Right lobe of liver (tissue), 4 donors: ENCODE data around the gene TIMM23B.
"Not testable (repeated sequence)": the region's sequence is repeated elsewhere in the genome, so short reads cannot be mapped to it uniquely, and the experiment has no call there.

Experiments
- POLR2A ChIP-seq: fragments of 450-650 bp; IDR thresholded peaks from one replicate; pipeline ENCODE4 v1.6.1; 2017; ENCODE audit warnings: antibody characterized with exemption, mild to moderate bottlenecking
- TF ChIP-seq, protein P1 (sequence below), 4 donors: fragments of 200-600 bp in 3 of 4; fragments of 450-650 bp in 1 of 4; IDR thresholded peaks; one replicate each; pipeline versions ENCODE4 v1.5.1 to v1.8.0; 2016 to 2022; ENCODE audit warnings: antibody characterized with exemption in 4 of 4, mild to moderate bottlenecking in 2 of 4
- donor health status: DM: no; HTN: no; CAD: no.
- donor health status: DM: no; HTN: no; CAD: no.
- donor health status: DM: no; HTN: yes; CAD: no.

DNA sequence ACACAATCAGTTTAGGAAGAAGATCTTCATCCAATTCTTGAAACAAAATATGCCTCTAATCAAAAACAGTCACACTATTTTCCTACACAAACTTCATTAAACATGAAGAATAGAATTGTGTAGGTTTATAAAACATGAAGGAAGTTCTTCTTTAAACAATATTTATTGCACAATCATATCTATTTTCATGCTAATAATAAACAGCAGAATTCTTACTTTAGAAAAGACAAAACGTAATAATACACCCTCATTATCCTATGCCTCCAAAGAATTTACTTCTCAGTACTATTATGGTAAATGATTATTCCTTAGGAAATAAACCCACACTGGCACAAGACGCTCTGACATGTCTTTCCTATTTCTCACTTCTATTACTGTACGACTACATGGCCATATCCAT, 41.4 kb upstream of the TIMM23B start:
- not testable (repeated sequence) for TF ChIP-seq POLR2A
- TF ChIP-seq, protein P1, sequence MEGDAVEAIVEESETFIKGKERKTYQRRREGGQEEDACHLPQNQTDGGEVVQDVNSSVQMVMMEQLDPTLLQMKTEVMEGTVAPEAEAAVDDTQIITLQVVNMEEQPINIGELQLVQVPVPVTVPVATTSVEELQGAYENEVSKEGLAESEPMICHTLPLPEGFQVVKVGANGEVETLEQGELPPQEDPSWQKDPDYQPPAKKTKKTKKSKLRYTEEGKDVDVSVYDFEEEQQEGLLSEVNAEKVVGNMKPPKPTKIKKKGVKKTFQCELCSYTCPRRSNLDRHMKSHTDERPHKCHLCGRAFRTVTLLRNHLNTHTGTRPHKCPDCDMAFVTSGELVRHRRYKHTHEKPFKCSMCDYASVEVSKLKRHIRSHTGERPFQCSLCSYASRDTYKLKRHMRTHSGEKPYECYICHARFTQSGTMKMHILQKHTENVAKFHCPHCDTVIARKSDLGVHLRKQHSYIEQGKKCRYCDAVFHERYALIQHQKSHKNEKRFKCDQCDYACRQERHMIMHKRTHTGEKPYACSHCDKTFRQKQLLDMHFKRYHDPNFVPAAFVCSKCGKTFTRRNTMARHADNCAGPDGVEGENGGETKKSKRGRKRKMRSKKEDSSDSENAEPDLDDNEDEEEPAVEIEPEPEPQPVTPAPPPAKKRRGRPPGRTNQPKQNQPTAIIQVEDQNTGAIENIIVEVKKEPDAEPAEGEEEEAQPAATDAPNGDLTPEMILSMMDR (IDR thresholded peaks at IDR 0.05): not testable (repeated sequence)
